ENCODE data around the gene ST6GALNAC3. TPM values are rescaled to one million over a fixed set of nuclear protein-coding genes. Genes with fewer than 3 reads are reported as not detected.
"Not testable (repeated sequence)": the region's sequence is repeated elsewhere in the genome, so short reads cannot be mapped to it uniquely, and the experiment has no call there.

ST6GALNAC3 gene
- total and polyA plus RNA-seq, 2 donors = 1.2 to 1.8 TPM

DNA sequence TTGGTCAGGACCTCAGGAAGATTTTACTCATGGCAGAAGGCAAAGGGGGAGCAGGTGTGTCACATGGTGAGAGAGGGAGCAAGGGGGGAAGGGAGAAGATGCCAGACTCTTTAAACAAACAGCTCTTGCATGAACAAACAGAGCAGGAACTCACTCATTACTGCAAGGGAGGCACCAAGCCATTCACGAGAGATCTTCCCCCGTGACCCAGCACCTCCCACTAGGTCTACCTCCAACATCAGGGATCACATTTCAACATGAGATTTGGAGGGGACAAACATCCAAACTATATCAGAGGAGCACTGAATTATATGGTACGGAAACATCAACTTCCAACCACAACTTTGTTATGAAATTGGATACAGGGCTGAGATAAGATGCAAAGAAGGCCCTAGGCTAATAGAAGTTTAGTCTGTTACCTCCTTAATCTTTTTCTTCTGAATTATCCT lies 164.9 kb downstream of the ST6GALNAC3 start:
- Histone ChIP-seq H3K36me3 (ENCODE audit: control insufficient read depth in 2 of 2, insufficient read depth in 2 of 2, low read length in 1 of 2) (no peaks in the 10 kb centered on the region), H3K4me1 (ENCODE audit: control insufficient read depth in 2 of 2, insufficient read depth in 2 of 2, low read length in 2 of 2) (peaks cover 0 to 5% of the 10 kb centered on the region in 2 donors), H3K9me3 (ENCODE audit: control insufficient read depth in 2 of 2, insufficient read depth in 1 of 2, low read length in 1 of 2) (no peaks in the 10 kb centered on the region), H3K27ac (ENCODE audit: low read depth in 1 of 2, low read length in 1 of 2) (no peak overlapping the region), H3K27me3 (ENCODE audit: control insufficient read depth in 2 of 2, insufficient read depth in 1 of 2, low read length in 1 of 2) (no peaks in the 10 kb centered on the region), H3K4me3 (ENCODE audit: low read length in 2 of 2) (no peak overlapping the region)
- DNase-seq (ENCODE audit: low read depth in 6 of 9, low spot score in 9 of 9) = no peak
- WGBS = 90% methylated on average over 3 of the region's 3 CpGs

DNA sequence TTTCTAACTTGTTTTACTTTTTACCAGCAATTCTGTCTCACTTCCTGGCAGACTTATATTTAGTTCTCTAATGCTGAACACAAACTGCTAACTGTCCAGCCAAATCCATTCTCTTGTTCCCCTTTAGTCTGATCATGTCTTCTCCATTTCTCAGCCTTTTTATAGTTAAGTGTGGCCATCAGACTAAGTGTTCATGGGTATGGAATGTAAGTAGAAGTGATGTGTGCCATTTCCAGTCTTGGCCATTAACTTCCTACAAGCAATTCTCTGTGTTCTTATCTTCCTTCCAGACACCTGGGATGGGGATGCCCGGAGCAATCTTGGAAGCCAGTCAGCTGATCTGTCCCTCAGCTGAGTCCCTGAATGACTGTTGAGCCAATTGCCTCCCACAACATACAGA lies 165.8 kb downstream of the ST6GALNAC3 start:
- Histone ChIP-seq H3K9me3 (ENCODE audit: control insufficient read depth in 2 of 2, insufficient read depth in 1 of 2, low read length in 1 of 2) (no peaks in the 10 kb centered on the region), H3K27me3 (ENCODE audit: control insufficient read depth in 2 of 2, insufficient read depth in 1 of 2, low read length in 1 of 2) (no peaks in the 10 kb centered on the region), H3K27ac (ENCODE audit: low read depth in 1 of 2, low read length in 1 of 2) (no peak overlapping the region), H3K4me1 (ENCODE audit: control insufficient read depth in 2 of 2, insufficient read depth in 2 of 2, low read length in 2 of 2) (peaks cover 0 to 5% of the 10 kb centered on the region in 2 donors), H3K4me3 (ENCODE audit: low read length in 2 of 2) (no peak overlapping the region), H3K36me3 (ENCODE audit: control insufficient read depth in 2 of 2, insufficient read depth in 2 of 2, low read length in 1 of 2) (no peaks in the 10 kb centered on the region)
- WGBS = 94% methylated on average over 1 of the region's 1 CpG
- no peak for DNase-seq (ENCODE audit: low read depth in 6 of 9, low spot score in 9 of 9)

DNA sequence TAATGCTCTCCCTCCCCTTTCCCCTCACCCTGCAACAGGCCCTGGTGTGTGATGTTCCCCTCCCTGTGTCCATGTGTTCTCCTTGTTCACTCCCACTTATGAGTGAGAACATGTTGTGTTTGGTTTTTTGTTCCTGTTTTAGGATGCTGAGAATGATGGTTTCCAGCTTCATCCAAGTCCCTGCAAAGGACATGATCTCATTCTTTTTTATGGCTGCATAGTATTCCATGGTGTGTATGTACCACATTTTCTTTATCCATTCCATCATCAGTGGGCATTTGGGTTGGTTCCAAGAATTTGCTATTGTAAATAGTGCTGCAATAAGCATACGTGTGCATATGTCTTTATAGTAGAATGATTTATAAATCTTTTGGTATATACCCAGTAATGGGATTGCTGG lies 168.0 kb downstream of the ST6GALNAC3 start:
- not testable (repeated sequence) for H3K9me3 ChIP-seq (ENCODE audit: control insufficient read depth in 2 of 2, insufficient read depth in 1 of 2, low read length in 1 of 2); H3K27ac ChIP-seq (ENCODE audit: low read depth in 1 of 2, low read length in 1 of 2); DNase-seq (ENCODE audit: low read depth in 6 of 9, low spot score in 9 of 9); H3K36me3 ChIP-seq (ENCODE audit: control insufficient read depth in 2 of 2, insufficient read depth in 2 of 2, low read length in 1 of 2); H3K4me3 ChIP-seq (ENCODE audit: low read length in 2 of 2); H3K27me3 ChIP-seq (ENCODE audit: control insufficient read depth in 2 of 2, insufficient read depth in 1 of 2, low read length in 1 of 2)
- WGBS = 100% methylated on average over 1 of the region's 1 CpG
- peaks cover 0 to 13% of the 10 kb centered on the region in 2 donors for H3K4me1 ChIP-seq (ENCODE audit: control insufficient read depth in 2 of 2, insufficient read depth in 2 of 2, low read length in 2 of 2)

DNA sequence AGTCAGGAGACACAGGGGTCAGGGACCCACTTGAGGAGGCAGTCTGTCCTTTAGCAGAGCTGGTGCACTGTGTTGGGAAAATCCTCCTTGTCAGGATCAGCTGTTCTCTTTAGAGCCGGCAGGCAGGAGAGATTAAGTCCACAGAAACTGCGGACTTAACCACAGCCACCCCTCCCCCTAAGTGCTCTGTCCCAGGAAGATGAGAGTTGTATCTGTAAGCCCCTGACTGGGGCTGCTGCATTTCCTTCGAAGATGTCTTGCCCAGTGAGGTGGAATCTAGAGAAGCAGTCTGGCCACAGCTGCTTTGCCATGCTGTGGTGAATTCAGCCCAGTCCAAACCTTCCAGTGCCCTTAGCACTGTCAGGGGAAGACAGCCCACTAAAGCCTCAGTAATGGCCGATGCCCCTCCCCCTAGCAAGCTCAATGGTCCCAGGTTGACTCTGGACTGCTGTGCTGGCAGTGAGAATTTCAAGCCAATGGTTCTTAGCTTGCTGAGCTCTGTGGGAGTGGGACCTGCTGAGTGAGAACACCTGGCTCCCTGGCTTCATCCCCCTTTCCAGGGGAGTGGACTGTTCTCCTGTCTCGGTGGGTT lies 172.8 kb downstream of the ST6GALNAC3 start:
- Histone ChIP-seq H3K36me3 (ENCODE audit: control insufficient read depth in 2 of 2, insufficient read depth in 2 of 2, low read length in 1 of 2) (no peaks in the 10 kb centered on the region), H3K27me3 (ENCODE audit: control insufficient read depth in 2 of 2, insufficient read depth in 1 of 2, low read length in 1 of 2) (no peaks in the 10 kb centered on the region), H3K9me3 (ENCODE audit: control insufficient read depth in 2 of 2, insufficient read depth in 1 of 2, low read length in 1 of 2) (no peaks in the 10 kb centered on the region), H3K4me1 (ENCODE audit: control insufficient read depth in 2 of 2, insufficient read depth in 2 of 2, low read length in 2 of 2) (peaks cover 0 to 14% of the 10 kb centered on the region in 2 donors), H3K27ac (ENCODE audit: low read depth in 1 of 2, low read length in 1 of 2) (no peak overlapping the region), H3K4me3 (ENCODE audit: low read length in 2 of 2) (no peak overlapping the region)
- 97% methylated on average over 5 of the region's 5 CpGs for WGBS
- DNase-seq (ENCODE audit: low read depth in 6 of 9, low spot score in 9 of 9) = no peak

DNA sequence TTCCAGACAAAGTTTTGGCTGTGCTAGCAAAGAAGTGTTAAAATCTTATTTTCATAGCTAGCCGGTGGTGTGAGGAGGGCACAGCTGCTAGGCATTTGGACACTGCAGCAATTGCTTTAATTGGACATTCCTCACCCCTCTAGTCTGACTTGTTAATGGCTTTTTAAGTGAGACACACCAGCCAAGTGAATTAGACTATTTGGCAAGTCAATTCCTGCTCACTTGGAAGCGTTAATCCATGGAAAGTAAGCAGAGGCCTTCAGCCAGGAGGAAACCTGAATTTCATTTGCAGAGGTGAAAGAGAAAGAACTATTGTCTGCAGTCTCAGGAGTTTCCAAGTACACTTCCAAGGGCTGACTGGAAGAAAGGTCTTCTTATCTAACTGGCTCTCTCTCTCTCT lies 175.7 kb downstream of the ST6GALNAC3 start:
- 91% methylated on average over 2 of the region's 2 CpGs for WGBS
- no peak overlapping the region for H3K4me3 ChIP-seq (ENCODE audit: low read length in 2 of 2)
- H3K27ac ChIP-seq (ENCODE audit: low read depth in 1 of 2, low read length in 1 of 2) = no peak overlapping the region
- no peaks in the 10 kb centered on the region for H3K9me3 ChIP-seq (ENCODE audit: control insufficient read depth in 2 of 2, insufficient read depth in 1 of 2, low read length in 1 of 2)
- DNase-seq (ENCODE audit: low read depth in 6 of 9, low spot score in 9 of 9) = no peak
- H3K4me1 ChIP-seq (ENCODE audit: control insufficient read depth in 2 of 2, insufficient read depth in 2 of 2, low read length in 2 of 2) = peaks cover 0 to 26% of the 10 kb centered on the region in 2 donors
- H3K36me3 ChIP-seq (ENCODE audit: control insufficient read depth in 2 of 2, insufficient read depth in 2 of 2, low read length in 1 of 2) = no peaks in the 10 kb centered on the region
- no peaks in the 10 kb centered on the region for H3K27me3 ChIP-seq (ENCODE audit: control insufficient read depth in 2 of 2, insufficient read depth in 1 of 2, low read length in 1 of 2)

DNA sequence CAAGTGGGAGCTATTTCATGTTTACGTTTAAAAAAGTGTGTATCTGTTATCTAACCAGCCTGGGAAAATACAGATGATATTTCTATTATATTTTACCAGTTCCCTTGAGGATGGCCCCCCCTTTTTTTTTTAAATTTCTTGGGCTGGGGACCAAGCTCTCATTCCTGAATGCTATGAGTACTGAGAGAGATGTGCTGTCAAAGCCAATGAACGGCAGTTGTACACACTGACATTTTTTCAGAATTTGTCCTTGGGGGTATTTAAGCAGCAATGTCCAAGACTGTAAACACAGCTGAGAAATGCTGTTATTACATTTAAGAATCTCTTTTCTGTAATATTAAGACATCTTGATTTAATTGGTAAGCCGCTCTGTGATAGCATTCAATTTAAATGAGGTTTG lies 177.9 kb downstream of the ST6GALNAC3 start:
- Histone ChIP-seq H3K27me3 (ENCODE audit: control insufficient read depth in 2 of 2, insufficient read depth in 1 of 2, low read length in 1 of 2) (no peaks in the 10 kb centered on the region), H3K9me3 (ENCODE audit: control insufficient read depth in 2 of 2, insufficient read depth in 1 of 2, low read length in 1 of 2) (no peaks in the 10 kb centered on the region), H3K36me3 (ENCODE audit: control insufficient read depth in 2 of 2, insufficient read depth in 2 of 2, low read length in 1 of 2) (no peaks in the 10 kb centered on the region), H3K27ac (ENCODE audit: low read depth in 1 of 2, low read length in 1 of 2) (no peak overlapping the region), H3K4me1 (ENCODE audit: control insufficient read depth in 2 of 2, insufficient read depth in 2 of 2, low read length in 2 of 2) (peaks cover 3 to 31% of the 10 kb centered on the region in 2 donors), H3K4me3 (ENCODE audit: low read length in 2 of 2) (no peak overlapping the region)
- WGBS = 73% methylated on average over 3 of the region's 3 CpGs
- no peak for DNase-seq (ENCODE audit: low read depth in 6 of 9, low spot score in 9 of 9)

DNA sequence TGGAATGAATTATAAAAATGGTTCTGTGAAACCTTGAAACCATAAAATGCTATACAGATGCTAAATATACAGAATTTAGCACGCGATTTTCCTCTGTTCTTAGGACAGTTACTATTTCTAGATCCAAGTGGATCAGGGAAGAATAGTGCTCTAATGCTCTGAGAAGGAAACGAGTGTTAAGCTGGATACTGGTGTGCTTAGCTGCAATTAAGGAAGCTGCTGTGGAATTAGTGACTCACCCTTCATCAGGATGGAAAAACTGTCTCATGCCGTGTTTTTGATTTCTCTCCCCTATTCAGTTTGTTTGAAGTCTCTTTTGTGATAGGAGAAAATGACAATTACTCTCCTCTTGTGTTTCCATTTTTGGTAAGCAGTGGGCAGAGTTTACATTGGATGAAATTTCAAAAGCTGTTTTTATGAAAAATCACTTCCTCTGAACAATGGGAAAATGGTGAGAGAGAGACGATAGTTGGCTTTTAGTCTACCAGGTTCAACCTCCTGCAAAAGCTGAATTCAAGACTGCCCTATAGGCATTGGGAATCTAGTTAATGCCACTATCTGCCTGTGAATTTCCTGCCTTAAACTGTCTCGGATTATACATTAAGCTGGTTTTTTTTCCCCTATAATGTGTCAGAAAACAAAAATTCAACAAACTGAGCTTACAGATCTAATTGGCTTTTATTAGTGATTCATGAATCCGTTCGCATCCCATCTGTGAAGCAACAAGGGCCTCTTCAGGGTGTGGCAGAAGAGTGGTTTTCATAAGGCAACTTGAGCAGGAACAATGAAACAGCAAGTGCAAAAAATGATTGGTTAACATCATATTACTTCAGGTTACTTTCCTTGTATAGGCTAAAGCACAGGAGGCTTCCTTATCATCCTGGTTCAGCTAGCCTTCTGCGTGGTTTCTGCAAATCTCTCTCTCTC lies 179.8 kb downstream of the ST6GALNAC3 start:
- H3K27me3 ChIP-seq (ENCODE audit: control insufficient read depth in 2 of 2, insufficient read depth in 1 of 2, low read length in 1 of 2) = no peaks in the 10 kb centered on the region
- H3K27ac ChIP-seq (ENCODE audit: low read depth in 1 of 2, low read length in 1 of 2) = no peak overlapping the region
- WGBS = 92% methylated on average over 9 of the region's 9 CpGs
- no peak for DNase-seq (ENCODE audit: low read depth in 6 of 9, low spot score in 9 of 9)
- H3K9me3 ChIP-seq (ENCODE audit: control insufficient read depth in 2 of 2, insufficient read depth in 1 of 2, low read length in 1 of 2) = no peaks in the 10 kb centered on the region
- peaks cover 3 to 24% of the 10 kb centered on the region in 2 donors for H3K4me1 ChIP-seq (ENCODE audit: control insufficient read depth in 2 of 2, insufficient read depth in 2 of 2, low read length in 2 of 2)
- no peak overlapping the region for H3K4me3 ChIP-seq (ENCODE audit: low read length in 2 of 2)
- H3K36me3 ChIP-seq (ENCODE audit: control insufficient read depth in 2 of 2, insufficient read depth in 2 of 2, low read length in 1 of 2) = no peaks in the 10 kb centered on the region

DNA sequence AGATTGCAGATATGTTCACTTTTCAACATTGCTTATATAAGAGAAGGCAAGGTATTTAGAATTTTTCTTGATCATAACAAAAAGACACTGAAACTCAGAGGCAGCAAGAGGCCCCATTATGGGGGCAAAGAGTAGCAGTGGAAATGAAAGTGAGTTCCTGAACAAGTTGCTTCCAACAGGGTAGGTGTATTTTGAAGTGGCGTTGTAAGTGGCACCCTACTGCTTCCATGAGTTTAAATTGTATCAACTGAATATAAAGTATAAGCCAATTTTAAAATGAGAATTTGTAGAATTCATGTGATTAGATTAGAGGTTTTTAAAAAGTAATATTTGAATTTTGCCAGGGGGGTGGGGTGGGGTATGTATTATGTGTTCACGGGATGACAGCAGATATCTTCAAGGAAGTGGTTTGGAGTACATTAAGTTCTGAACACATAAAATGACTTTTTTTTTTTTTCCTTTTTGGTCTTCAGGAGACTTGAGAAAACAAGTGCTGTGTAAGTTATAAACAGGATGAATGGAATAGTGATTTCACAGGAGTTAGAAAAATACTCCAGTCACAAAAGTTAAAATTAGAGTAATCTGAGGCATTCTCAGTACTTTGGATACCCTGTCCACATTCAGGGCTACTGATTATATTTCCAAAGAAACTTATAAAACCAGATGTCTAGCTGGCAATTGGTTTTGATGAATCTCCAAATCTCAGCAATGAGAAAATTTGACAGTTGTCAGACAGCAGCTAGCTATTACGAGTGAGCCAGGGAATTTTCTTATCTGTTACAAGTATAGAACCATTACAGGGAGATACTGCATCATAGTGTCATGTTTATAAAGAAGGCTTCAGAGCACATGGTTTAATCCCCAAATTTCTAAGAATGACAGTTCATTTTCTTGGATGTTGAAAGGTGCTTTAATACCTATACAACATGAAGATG lies 182.0 kb downstream of the ST6GALNAC3 start:
- no peak overlapping the region for H3K4me3 ChIP-seq (ENCODE audit: low read length in 2 of 2)
- WGBS = 47% methylated on average over 3 of the region's 3 CpGs
- peak in 7 of 9 donors; percentile 36 to 82 (median 54) for DNase-seq (ENCODE audit: low read depth in 6 of 9, low spot score in 9 of 9)
- H3K27ac ChIP-seq (ENCODE audit: low read depth in 1 of 2, low read length in 1 of 2) = peak overlapping the region in 1 of 2 donors; percentile 71
- no peaks in the 10 kb centered on the region for H3K36me3 ChIP-seq (ENCODE audit: control insufficient read depth in 2 of 2, insufficient read depth in 2 of 2, low read length in 1 of 2)
- H3K27me3 ChIP-seq (ENCODE audit: control insufficient read depth in 2 of 2, insufficient read depth in 1 of 2, low read length in 1 of 2) = no peaks in the 10 kb centered on the region
- H3K4me1 ChIP-seq (ENCODE audit: control insufficient read depth in 2 of 2, insufficient read depth in 2 of 2, low read length in 2 of 2) = peaks cover 3 to 32% of the 10 kb centered on the region in 2 donors
- no peaks in the 10 kb centered on the region for H3K9me3 ChIP-seq (ENCODE audit: control insufficient read depth in 2 of 2, insufficient read depth in 1 of 2, low read length in 1 of 2)
